HUES48 (cell line): Measurements from ENCODE around the gene GPR68.
"Not testable (repeated sequence)": the region's sequence is repeated elsewhere in the genome, so short reads cannot be mapped to it uniquely, and the experiment has no call there.

Source experiments
- H3K27ac ChIP-seq: one replicate; pipeline ENCODE4 v1.7.0; 2013; ENCODE audit warnings: low read depth, low read length, inconsistent platforms
- H3K27me3 ChIP-seq: 2 replicates; pipeline ENCODE4 v1.6.1; 2013; ENCODE audit warnings: mild to moderate bottlenecking, low read length; ENCODE audit not compliant: control insufficient read depth, insufficient read depth
- H3K36me3 ChIP-seq: 2 replicates; pipeline ENCODE4 v1.6.1; 2013; ENCODE audit warnings: low read length; ENCODE audit not compliant: control insufficient read depth, insufficient read depth
- H3K4me1 ChIP-seq: 2 replicates; pipeline ENCODE4 v1.6.1; 2013; ENCODE audit warnings: mild to moderate bottlenecking, low read length; ENCODE audit not compliant: control insufficient read depth, insufficient read depth
- H3K4me3 ChIP-seq: 2 replicates; pipeline ENCODE4 v1.5.1; 2013; ENCODE audit warnings: mild to moderate bottlenecking, low read depth, low read length
- H3K9ac ChIP-seq: 2 replicates; pipeline ENCODE4 v1.6.1; 2013; ENCODE audit warnings: mild to moderate bottlenecking, low read depth, low read length, moderate library complexity
- H3K9me3 ChIP-seq: 2 replicates; pipeline ENCODE4 v1.6.1; 2013; ENCODE audit warnings: low read length; ENCODE audit not compliant: control insufficient read depth, insufficient read depth

Gene GPR68

GRCh38 chr14:91186515-91187066 is 57.9 kb downstream of the GPR68 start:
- Histone ChIP-seq H3K4me1 (no peaks in the 10 kb centered on the region), H3K36me3 (peaks cover 18% of the 10 kb centered on the region), H3K27me3 (no peaks in the 10 kb centered on the region), H3K27ac (no peak overlapping the region), H3K9ac (no peak overlapping the region), H3K9me3 (no peaks in the 10 kb centered on the region), H3K4me3 (no peak overlapping the region)

- no peaks in the 10 kb centered on the region for H3K9me3 ChIP-seq
- H3K4me1 ChIP-seq: no peaks in the 10 kb centered on the region
- no peak overlapping the region for H3K4me3 ChIP-seq
- H3K36me3 ChIP-seq: peaks cover 18% of the 10 kb centered on the region
- no peak overlapping the region for H3K9ac ChIP-seq
- H3K27me3 ChIP-seq: no peaks in the 10 kb centered on the region
- H3K27ac ChIP-seq: no peak overlapping the region
Observed at GRCh38 chr14:91185721-91186120, 58.8 kb downstream of the GPR68 start.

GRCh38 chr14:91184559-91184958 is 59.9 kb downstream of the GPR68 start:
- Histone ChIP-seq H3K36me3 (peaks cover 16% of the 10 kb centered on the region), H3K4me3 (no peak overlapping the region), H3K27me3 (no peaks in the 10 kb centered on the region), H3K27ac (no peak overlapping the region), H3K9me3 (no peaks in the 10 kb centered on the region), H3K4me1 (no peaks in the 10 kb centered on the region), H3K9ac (no peak overlapping the region)

- H3K4me1 ChIP-seq, H3K27ac ChIP-seq, H3K27me3 ChIP-seq, H3K4me3 ChIP-seq, H3K9me3 ChIP-seq, H3K36me3 ChIP-seq, H3K9ac ChIP-seq: not testable (repeated sequence)
Observed at GRCh38 chr14:91182753-91183152, 61.8 kb downstream of the GPR68 start.
